ENCODE data around the gene RPS16. TPM values are rescaled to one million over a fixed set of nuclear protein-coding genes. Genes with fewer than 3 reads are reported as not detected.

Gene RPS16
- total and polyA plus RNA-seq, 2 of the 13 experiments (the other 11 are each of a cell fraction or from before 2014, with no cell fraction given) = 488 to 2,583 TPM

DNA sequence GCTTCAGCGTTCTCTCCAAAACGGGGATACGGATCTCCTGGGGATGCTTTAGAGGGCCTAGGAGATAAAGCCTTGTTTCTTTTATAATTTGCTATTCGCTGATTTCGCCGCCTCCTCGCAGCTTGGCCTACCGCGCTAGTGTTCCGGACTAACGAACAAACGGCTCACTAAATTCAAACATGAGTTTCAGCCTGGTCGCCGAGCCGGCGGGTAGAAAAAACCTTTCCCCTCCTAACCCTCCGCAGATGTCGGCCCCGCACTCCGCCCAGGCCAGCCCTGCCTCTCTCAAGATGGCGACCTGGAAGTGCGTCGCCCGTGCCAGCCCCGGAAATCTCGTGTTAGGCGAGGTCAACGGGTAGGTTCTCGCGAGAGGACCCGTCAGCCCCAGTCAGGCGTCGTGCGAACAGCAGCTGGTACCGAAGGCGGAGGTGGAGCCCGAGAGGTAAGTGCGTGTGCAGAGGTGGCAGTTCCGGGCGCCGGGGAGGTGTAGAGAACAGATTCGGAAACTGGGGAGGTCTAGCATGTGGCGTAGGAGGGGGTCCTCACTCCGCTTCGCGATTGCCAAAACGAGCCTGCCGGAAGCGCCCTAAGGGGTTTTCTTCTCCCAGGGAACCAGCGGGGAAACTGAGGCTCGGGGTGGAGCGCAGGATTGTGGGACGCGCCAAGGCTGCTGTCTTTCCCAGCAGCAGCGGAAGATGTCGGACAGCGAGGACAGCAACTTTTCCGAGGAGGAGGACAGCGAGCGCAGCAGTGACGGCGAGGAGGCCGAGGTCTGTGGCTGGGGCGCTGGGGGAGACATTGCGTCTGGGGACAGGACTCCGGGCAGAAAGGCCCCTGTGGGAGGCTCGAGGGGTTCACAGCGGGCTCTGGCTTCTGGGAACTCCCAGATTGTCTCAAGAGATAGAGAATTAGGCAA lies 9.7 kb upstream of the RPS16 start, which contains the start of gene SUPT5H (continued):
- TF ChIP-seq, protein P1, sequence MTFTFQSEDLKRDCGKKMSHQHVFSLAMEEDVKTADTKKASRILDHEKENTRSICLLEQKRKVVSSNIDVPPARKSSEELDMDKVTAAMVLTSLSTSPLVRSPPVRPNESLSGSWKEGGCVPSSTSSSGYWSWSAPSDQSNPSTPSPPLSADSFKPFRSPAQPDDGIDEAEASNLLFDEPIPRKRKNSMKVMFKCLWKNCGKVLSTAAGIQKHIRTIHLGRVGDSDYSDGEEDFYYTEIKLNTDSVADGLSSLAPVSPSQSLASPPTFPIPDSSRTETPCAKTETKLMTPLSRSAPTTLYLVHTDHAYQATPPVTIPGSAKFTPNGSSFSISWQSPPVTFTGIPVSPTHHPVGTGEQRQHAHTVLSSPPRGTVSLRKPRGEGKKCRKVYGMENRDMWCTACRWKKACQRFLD (CRISPR knock-in tag; IDR thresholded peaks at IDR 0.05; ENCODE audit: borderline replicate concordance) = 0 out of 2 replicates have a peak, but pooled peaks have one; percentile 50
- TF ChIP-seq BRCA1 (CRISPR knock-in tag; IDR thresholded peaks at IDR 0.05) (no peak; the same call in 1 of the 2 replicates), PHF21A (CRISPR knock-in tag; IDR thresholded peaks at IDR 0.05) (no peak), ZNF777 (CRISPR knock-in tag; IDR thresholded peaks at IDR 0.05) (no peak), ZNF720 (CRISPR knock-in tag; IDR thresholded peaks at IDR 0.05) (no peak), POLR2G (IDR thresholded peaks at IDR 0.05; ENCODE audit: low read depth, low read length) (peak; percentile 94), ZNF773 (CRISPR knock-in tag; IDR thresholded peaks at IDR 0.05; ENCODE audit: borderline replicate concordance) (no peak), PHB2 (IDR thresholded peaks at IDR 0.05; ENCODE audit: partially characterized antibody) (no peak), ELF1 (CRISPR knock-in tag; IDR thresholded peaks at IDR 0.05) (peak; percentile 98), ZNF333 (CRISPR knock-in tag; IDR thresholded peaks at IDR 0.05; ENCODE audit: borderline replicate concordance) (peak; percentile 84; the same call in 1 of the 2 replicates), MAFK (conservative IDR thresholded peaks at IDR 0.05 in 1 of 2, IDR thresholded peaks at IDR 0.05 in 1 of 2; ENCODE audit: low read length in 2 of 2) (0 out of 4 replicates have a peak, but pooled peaks of 1 of the 2 experiments have one; percentile 17), RBM39 (IDR thresholded peaks at IDR 0.05; ENCODE audit: low read depth, low read length, poor library complexity, severe bottlenecking) (peak; percentile 48), ARNT2 (CRISPR knock-in tag; IDR thresholded peaks at IDR 0.05; ENCODE audit: low read depth) (peak; percentile 99), ZNF510 (CRISPR knock-in tag; IDR thresholded peaks at IDR 0.05; ENCODE audit: low read depth) (no peak; the same call in 1 of the 2 replicates)
- TF ChIP-seq, protein P2, sequence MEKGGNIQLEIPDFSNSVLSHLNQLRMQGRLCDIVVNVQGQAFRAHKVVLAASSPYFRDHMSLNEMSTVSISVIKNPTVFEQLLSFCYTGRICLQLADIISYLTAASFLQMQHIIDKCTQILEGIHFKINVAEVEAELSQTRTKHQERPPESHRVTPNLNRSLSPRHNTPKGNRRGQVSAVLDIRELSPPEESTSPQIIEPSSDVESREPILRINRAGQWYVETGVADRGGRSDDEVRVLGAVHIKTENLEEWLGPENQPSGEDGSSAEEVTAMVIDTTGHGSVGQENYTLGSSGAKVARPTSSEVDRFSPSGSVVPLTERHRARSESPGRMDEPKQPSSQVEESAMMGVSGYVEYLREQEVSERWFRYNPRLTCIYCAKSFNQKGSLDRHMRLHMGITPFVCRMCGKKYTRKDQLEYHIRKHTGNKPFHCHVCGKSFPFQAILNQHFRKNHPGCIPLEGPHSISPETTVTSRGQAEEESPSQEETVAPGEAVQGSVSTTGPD (CRISPR knock-in tag; IDR thresholded peaks at IDR 0.05) = 0 out of 2 replicates have a peak, but pooled peaks have one; percentile 36
- TF ChIP-seq, protein P3, sequence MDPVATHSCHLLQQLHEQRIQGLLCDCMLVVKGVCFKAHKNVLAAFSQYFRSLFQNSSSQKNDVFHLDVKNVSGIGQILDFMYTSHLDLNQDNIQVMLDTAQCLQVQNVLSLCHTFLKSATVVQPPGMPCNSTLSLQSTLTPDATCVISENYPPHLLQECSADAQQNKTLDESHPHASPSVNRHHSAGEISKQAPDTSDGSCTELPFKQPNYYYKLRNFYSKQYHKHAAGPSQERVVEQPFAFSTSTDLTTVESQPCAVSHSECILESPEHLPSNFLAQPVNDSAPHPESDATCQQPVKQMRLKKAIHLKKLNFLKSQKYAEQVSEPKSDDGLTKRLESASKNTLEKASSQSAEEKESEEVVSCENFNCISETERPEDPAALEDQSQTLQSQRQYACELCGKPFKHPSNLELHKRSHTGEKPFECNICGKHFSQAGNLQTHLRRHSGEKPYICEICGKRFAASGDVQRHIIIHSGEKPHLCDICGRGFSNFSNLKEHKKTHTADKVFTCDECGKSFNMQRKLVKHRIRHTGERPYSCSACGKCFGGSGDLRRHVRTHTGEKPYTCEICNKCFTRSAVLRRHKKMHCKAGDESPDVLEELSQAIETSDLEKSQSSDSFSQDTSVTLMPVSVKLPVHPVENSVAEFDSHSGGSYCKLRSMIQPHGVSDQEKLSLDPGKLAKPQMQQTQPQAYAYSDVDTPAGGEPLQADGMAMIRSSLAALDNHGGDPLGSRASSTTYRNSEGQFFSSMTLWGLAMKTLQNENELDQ (CRISPR knock-in tag; IDR thresholded peaks at IDR 0.05; ENCODE audit: borderline replicate concordance) = no peak
- TF ChIP-seq, protein P4, sequence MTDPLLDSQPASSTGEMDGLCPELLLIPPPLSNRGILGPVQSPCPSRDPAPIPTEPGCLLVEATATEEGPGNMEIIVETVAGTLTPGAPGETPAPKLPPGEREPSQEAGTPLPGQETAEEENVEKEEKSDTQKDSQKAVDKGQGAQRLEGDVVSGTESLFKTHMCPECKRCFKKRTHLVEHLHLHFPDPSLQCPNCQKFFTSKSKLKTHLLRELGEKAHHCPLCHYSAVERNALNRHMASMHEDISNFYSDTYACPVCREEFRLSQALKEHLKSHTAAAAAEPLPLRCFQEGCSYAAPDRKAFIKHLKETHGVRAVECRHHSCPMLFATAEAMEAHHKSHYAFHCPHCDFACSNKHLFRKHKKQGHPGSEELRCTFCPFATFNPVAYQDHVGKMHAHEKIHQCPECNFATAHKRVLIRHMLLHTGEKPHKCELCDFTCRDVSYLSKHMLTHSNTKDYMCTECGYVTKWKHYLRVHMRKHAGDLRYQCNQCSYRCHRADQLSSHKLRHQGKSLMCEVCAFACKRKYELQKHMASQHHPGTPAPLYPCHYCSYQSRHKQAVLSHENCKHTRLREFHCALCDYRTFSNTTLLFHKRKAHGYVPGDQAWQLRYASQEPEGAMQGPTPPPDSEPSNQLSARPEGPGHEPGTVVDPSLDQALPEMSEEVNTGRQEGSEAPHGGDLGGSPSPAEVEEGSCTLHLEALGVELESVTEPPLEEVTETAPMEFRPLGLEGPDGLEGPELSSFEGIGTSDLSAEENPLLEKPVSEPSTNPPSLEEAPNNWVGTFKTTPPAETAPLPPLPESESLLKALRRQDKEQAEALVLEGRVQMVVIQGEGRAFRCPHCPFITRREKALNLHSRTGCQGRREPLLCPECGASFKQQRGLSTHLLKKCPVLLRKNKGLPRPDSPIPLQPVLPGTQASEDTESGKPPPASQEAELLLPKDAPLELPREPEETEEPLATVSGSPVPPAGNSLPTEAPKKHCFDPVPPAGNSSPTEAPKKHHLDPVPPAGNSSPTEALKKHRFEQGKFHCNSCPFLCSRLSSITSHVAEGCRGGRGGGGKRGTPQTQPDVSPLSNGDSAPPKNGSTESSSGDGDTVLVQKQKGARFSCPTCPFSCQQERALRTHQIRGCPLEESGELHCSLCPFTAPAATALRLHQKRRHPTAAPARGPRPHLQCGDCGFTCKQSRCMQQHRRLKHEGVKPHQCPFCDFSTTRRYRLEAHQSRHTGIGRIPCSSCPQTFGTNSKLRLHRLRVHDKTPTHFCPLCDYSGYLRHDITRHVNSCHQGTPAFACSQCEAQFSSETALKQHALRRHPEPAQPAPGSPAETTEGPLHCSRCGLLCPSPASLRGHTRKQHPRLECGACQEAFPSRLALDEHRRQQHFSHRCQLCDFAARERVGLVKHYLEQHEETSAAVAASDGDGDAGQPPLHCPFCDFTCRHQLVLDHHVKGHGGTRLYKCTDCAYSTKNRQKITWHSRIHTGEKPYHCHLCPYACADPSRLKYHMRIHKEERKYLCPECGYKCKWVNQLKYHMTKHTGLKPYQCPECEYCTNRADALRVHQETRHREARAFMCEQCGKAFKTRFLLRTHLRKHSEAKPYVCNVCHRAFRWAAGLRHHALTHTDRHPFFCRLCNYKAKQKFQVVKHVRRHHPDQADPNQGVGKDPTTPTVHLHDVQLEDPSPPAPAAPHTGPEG (CRISPR knock-in tag; IDR thresholded peaks at IDR 0.05) = no peak

Measured in HepG2 (cell line).